GM23338 (cell line): ENCODE results near the gene LRRC8E.

Source experiments
- JUNB ChIP-seq: IDR thresholded peaks from one replicate; pipeline ENCODE4 v1.6.1; 2016; ENCODE audit warnings: antibody characterized with exemption; ENCODE audit not compliant: unreplicated experiment
- POLR2AphosphoS5 ChIP-seq: IDR thresholded peaks from 2 replicates; pipeline ENCODE4 v1.6.1; 2016; ENCODE audit warnings: antibody characterized with exemption, low read depth
- ZNF114 ChIP-seq: fragments of 250-450 bp; sonication (Bioruptor Pico); IDR thresholded peaks from 2 replicates; pipeline ENCODE4 v1.5.0; 2020; ENCODE audit warnings: mild to moderate bottlenecking, moderate library complexity

GRCh38 chr19:7943444-7944176 is 55.3 kb downstream of the LRRC8E start, which contains the start of gene TIMM44:
- TF ChIP-seq POLR2AphosphoS5 (peak; percentile 95), ZNF114 (CRISPR knock-in tag) (no peak), JUNB (no peak)
